Hepatocyte (in vitro differentiated cells): ENCODE data around the gene PCDH11Y.
"Not testable (repeated sequence)": the region's sequence is repeated elsewhere in the genome, so short reads cannot be mapped to it uniquely, and the experiment has no call there.

Experiments
- CTCF ChIP-seq: fragments of 200-600 bp; sonication (generic); IDR thresholded peaks from 2 replicates; pipeline ENCODE4 v1.5.1; 2016; ENCODE audit warnings: antibody characterized with exemption, mild to moderate bottlenecking; ENCODE audit not compliant: poor library complexity
- EZH2 ChIP-seq: fragments of 200-600 bp; sonication (generic); IDR thresholded peaks from 2 replicates; pipeline ENCODE4 v1.6.1; 2016; ENCODE audit warnings: antibody characterized with exemption, mild to moderate bottlenecking, borderline replicate concordance
- EZH2phosphoT487 ChIP-seq: fragments of 200-600 bp; sonication (generic); IDR thresholded peaks from one replicate; pipeline ENCODE4 v1.6.1; 2018; ENCODE audit warnings: antibody characterized with exemption, mild to moderate bottlenecking, low read depth, moderate library complexity; ENCODE audit not compliant: unreplicated experiment, severe bottlenecking

DNA sequence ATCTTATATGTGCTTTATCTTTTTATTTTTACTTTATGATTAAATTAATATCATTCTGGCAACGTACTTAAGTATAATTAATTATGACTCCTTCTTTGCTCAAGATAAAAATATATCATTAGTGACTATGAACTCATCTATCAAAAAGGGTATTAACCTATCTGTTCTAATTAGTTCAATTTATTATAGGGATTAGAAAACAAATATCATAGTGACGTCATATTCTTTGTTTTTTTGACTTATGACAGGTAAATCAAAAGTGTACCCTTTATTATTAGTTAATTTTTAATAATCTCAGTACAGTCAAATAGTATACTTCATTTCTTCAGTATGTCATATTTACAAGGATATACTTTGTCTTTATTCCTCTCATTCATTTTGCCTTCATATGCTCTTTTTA is 638.5 kb downstream of the PCDH11Y start:
- not testable (repeated sequence) for TF ChIP-seq CTCF, EZH2, EZH2phosphoT487
